SK-N-SH (cell line): ENCODE measurements around the gene FIBIN.

Source experiments
- JUND ChIP-seq: IDR thresholded peaks from 2 replicates; pipeline ENCODE4 v1.4.0; 2012
- MEF2A ChIP-seq: IDR thresholded peaks from 2 replicates; pipeline ENCODE4 v1.4.0; 2012; ENCODE audit warnings: low read depth, borderline replicate concordance
- NRF1 ChIP-seq: IDR thresholded peaks from 2 replicates; pipeline ENCODE4 v1.6.1; 2012; ENCODE audit warnings: low read depth, mild to moderate bottlenecking, low read length
- YY1 ChIP-seq: IDR thresholded peaks from 2 replicates; pipeline ENCODE4 v1.4.0; 2012; ENCODE audit warnings: low read depth, mild to moderate bottlenecking
- TF ChIP-seq, protein P1 (sequence below): fragments of 200-600 bp; sonication (generic); IDR thresholded peaks from 2 replicates; pipeline ENCODE4 v1.6.1; 2017; ENCODE audit warnings: antibody characterized with exemption, mild to moderate bottlenecking, moderate library complexity
- TF ChIP-seq, protein P2 (sequence below): IDR thresholded peaks from 2 replicates; pipeline ENCODE4; 2012

DNA sequence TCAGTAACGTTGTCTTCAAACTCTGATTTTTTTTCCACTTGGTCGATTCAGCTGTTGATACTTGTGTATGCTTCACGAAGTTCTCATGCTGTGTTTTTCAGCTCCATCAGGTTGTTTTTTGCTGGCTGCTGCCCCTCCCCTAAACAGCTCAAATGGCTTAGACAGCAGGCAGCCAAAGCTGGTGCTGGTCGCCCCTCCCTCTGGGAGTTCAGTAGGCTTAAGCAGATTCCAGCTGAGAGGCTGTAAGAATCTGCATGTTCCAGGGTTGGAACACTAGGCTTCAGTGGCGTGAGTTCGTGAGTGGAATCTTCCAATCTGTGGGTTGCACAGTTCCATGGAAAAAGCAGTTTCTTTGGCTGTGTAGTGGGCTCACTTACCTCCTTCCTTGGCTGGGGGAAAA is 10.3 kb upstream of the FIBIN start:
- TF ChIP-seq, protein P1, sequence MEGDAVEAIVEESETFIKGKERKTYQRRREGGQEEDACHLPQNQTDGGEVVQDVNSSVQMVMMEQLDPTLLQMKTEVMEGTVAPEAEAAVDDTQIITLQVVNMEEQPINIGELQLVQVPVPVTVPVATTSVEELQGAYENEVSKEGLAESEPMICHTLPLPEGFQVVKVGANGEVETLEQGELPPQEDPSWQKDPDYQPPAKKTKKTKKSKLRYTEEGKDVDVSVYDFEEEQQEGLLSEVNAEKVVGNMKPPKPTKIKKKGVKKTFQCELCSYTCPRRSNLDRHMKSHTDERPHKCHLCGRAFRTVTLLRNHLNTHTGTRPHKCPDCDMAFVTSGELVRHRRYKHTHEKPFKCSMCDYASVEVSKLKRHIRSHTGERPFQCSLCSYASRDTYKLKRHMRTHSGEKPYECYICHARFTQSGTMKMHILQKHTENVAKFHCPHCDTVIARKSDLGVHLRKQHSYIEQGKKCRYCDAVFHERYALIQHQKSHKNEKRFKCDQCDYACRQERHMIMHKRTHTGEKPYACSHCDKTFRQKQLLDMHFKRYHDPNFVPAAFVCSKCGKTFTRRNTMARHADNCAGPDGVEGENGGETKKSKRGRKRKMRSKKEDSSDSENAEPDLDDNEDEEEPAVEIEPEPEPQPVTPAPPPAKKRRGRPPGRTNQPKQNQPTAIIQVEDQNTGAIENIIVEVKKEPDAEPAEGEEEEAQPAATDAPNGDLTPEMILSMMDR, result no peak
- TF ChIP-seq JUND (no peak), YY1 (no peak), NRF1 (no peak), MEF2A (no peak)
- TF ChIP-seq, protein P2, sequence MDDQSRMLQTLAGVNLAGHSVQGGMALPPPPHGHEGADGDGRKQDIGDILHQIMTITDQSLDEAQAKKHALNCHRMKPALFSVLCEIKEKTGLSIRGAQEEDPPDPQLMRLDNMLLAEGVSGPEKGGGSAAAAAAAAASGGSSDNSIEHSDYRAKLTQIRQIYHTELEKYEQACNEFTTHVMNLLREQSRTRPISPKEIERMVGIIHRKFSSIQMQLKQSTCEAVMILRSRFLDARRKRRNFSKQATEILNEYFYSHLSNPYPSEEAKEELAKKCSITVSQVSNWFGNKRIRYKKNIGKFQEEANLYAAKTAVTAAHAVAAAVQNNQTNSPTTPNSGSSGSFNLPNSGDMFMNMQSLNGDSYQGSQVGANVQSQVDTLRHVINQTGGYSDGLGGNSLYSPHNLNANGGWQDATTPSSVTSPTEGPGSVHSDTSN, result no peak
